Immature natural killer cell (primary cell): ENCODE measurements around the gene MRPL27. TPM values are rescaled to one million over a fixed set of nuclear protein-coding genes. Genes with fewer than 3 reads are reported as not detected.
"Not testable (repeated sequence)": the region's sequence is repeated elsewhere in the genome, so short reads cannot be mapped to it uniquely, and the experiment has no call there.

ENCODE experiments used
- DNase-seq, 3 donors: peaks; one replicate each; pipeline ENCODE4 v3.0.0; 2022; ENCODE audit warnings: mixed read lengths in 1 of 3
- H3K27ac Mint-ChIP-seq, 6 donors: one replicate each; pipeline ENCODE4 v1.8.0; 2020; ENCODE audit warnings: mixed read lengths in 6 of 6, mild to moderate bottlenecking in 5 of 6, inconsistent platforms in 4 of 6, moderate library complexity in 3 of 6
- H3K27me3 Mint-ChIP-seq, 3 donors: one replicate each; pipeline ENCODE4 v1.8.0; 2020 to 2021; ENCODE audit warnings: low read depth in 3 of 3, mild to moderate bottlenecking in 3 of 3, mixed read lengths in 3 of 3, moderate library complexity in 3 of 3, inconsistent platforms in 1 of 3
- H3K36me3 Mint-ChIP-seq, 3 donors: one replicate each; pipeline ENCODE4 v1.8.0; 2020; ENCODE audit warnings: mixed read lengths in 3 of 3, inconsistent platforms in 2 of 3, mild to moderate bottlenecking in 2 of 3
- H3K4me1 Mint-ChIP-seq, 2 donors: one replicate each; pipeline ENCODE4 v1.8.0; 2020; ENCODE audit warnings: inconsistent platforms in 2 of 2, mild to moderate bottlenecking in 2 of 2, mixed read lengths in 2 of 2, moderate library complexity in 1 of 2
- H3K4me3 Mint-ChIP-seq, 5 donors: one replicate each; pipeline ENCODE4 v1.8.0; 2020; ENCODE audit warnings: mild to moderate bottlenecking in 5 of 5, mixed read lengths in 5 of 5, inconsistent platforms in 3 of 5, moderate library complexity in 3 of 5
- H3K9me3 Mint-ChIP-seq, 6 donors: one replicate each; pipeline ENCODE4 v1.8.0; 2020; ENCODE audit warnings: mild to moderate bottlenecking in 6 of 6, mixed read lengths in 6 of 6, inconsistent platforms in 4 of 6, moderate library complexity in 3 of 6
- polyA plus RNA-seq, 3 donors: library from polyadenylated mRNA; unstranded; fragments of 300-500 nt; fragmentation: Illumina TruSeq; gene quantifications; one replicate each; pipeline ENCODE4 v1.2.3, GENCODE V29; 2021

MRPL27 gene
- polyA plus RNA-seq, 3 donors from 2014 or later: 47.8 to 69.1 (median 49.4) TPM

DNA sequence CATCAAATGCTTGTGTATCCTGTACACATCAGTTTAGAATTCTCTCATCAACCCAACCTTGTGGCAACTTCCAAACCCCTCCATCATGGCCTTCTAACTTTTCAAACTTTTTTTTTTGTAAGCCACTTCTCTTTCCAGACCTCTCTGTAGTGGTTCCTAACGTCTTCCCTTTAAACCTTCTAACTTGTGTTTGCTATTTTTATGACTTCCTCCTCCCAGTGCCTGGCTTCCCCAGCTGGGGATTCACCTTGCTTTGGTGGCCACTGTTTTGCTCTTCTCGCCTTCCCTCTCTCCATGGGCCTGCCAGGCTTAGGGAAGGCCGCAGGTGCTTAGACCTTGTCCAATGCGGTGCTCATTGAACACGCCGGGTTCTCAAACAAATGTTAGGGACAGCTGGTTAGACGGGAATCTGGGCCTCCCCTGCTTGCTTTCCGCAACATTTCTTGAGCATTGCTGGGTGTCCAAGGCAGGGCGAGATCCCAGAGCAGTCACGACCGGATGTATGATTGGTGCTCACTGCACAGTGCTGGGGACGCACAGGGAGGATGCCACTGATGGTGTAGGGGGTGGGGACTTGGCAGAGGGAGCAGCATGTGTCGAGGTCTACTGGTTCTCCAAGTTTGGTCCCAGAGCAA, 28.1 kb downstream of the MRPL27 start:
- Mint-ChIP-seq H3K4me1 (peaks cover 13 to 23% of the 10 kb centered on the region in 2 donors), H3K27ac (peak overlapping the region in 4 of 6 donors; percentile 32 to 81 (median 66)), H3K36me3 (no peaks in the 10 kb centered on the region), H3K9me3 (no peaks in the 10 kb centered on the region), H3K27me3 (peaks cover 0 to 3% (median 0%) of the 10 kb centered on the region in 3 donors), H3K4me3 (peak overlapping the region; percentile 66 to 79 (median 75))
- no peak for DNase-seq

DNA sequence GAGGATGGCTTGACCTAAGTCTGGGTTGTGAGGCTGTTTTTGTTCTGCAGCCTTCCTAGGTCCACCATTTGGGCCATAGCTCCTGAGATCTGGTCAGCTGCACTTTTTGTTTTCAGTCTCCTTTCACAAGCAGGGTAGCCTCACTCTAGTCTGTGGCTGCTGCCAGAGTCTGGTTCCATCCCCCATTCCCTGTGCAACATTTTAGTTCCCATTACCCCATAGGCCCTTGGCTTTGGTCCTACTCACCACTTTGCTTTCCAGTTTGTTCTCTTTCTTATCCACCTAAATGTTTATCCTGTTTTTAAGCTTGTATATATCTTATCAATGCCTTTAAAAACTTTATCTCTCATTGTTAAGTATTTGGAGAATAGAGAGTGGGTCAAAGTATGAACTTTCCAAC, 33.6 kb downstream of the MRPL27 start:
- DNase-seq: no peak
- Mint-ChIP-seq H3K4me3 (no peak overlapping the region), H3K9me3 (peaks cover 0 to 10% (median 2%) of the 10 kb centered on the region in 6 donors), H3K36me3 (peaks cover 4 to 5% (median 5%) of the 10 kb centered on the region in 3 donors), H3K4me1 (no peaks in the 10 kb centered on the region), H3K27ac (no peak overlapping the region), H3K27me3 (peaks cover 1 to 2% (median 1%) of the 10 kb centered on the region in 3 donors)

DNA sequence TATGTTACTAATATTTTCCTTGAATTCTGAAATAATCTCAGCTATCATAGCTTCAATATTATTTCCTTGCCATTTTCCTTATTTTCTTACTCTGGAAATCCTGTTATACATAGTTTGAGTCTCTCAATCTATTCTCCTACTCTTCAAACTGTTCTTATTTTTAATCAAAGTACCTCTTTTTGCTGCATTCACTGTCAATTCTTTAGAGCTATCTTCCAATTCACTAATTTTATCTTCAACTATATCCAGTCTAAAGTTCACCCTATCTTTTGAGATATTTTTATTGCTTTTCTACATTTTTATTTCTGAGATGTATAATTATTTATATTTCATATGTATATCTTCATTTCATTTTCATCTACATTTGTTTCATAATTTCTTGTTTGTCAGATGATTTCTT, 34.3 kb downstream of the MRPL27 start:
- Mint-ChIP-seq H3K27me3 (peaks cover 1 to 2% (median 2%) of the 10 kb centered on the region in 3 donors), H3K27ac (no peak overlapping the region), H3K4me3 (no peak overlapping the region), H3K4me1 (peaks cover 2 to 7% of the 10 kb centered on the region in 2 donors), H3K9me3 (peaks cover 0 to 10% (median 2%) of the 10 kb centered on the region in 6 donors), H3K36me3 (peaks cover 4 to 5% (median 5%) of the 10 kb centered on the region in 3 donors)
- no peak for DNase-seq

DNA sequence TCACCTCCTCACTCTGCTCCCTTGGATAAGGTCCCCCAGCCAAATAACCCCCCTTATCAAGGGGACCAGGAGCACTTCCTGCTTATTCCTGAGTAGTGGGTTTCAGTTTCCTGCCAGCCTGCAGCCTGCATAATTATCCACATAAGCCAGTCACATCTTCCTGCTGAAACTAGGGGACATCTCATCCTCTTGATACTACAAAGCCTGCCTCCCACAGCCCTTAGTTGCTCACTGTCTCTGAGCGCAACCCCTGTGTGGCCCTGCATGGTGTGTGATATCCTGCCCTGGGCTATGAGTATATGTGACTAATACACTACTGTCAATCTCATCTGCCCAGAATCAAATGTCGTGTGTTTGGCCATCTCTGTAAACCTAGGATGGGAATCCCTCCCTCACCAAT, 35.0 kb downstream of the MRPL27 start:
- Mint-ChIP-seq H3K27ac (peak overlapping the region in 1 of 6 donors; percentile 29), H3K9me3 (peaks cover 0 to 10% (median 2%) of the 10 kb centered on the region in 6 donors), H3K4me3 (no peak overlapping the region), H3K27me3 (peaks cover 2 to 4% (median 2%) of the 10 kb centered on the region in 3 donors), H3K36me3 (peaks cover 4 to 5% (median 5%) of the 10 kb centered on the region in 3 donors), H3K4me1 (peaks cover 3 to 10% of the 10 kb centered on the region in 2 donors)
- no peak for DNase-seq

DNA sequence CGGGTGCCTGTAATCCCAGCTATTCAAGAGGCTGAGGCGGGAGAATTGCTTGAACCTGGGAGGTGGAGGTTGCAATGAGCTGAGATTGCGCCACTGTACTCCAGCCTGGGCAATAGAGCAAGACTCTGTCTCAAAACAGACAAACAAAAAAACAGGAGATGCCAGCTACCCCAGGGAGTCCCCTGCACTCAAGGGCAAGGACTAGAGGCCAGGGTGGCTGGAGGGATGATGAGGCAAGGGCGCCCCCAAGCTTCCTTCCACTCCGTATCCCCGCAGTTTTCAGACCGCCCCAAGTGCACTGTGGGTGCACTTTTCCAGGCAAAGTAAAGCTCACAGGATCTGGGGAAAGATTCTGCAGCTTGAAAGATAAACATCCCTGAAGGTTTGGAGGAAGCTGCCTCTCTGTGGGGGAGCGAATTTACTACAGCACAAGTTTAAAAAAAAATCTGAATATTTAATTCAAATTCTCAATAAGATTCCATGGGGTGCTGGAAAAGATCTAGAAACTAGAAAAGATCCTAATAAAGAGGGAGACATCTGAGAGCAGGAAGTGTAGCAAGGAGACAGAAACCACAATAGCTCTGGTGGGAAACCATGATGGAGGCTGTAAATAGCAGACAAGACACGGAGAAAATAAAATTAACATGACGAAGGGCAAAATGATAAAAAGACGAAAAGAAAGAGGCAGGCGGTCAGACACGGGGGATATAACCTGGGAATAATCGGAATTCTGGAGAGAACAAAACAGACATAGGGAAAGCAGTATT, 39.5 kb downstream of the MRPL27 start:
- H3K9me3 Mint-ChIP-seq, H3K36me3 Mint-ChIP-seq, H3K4me1 Mint-ChIP-seq, H3K27me3 Mint-ChIP-seq, DNase-seq, H3K27ac Mint-ChIP-seq: not testable (repeated sequence)
- peak overlapping the region in 1 of 5 donors; percentile 17 for H3K4me3 Mint-ChIP-seq

DNA sequence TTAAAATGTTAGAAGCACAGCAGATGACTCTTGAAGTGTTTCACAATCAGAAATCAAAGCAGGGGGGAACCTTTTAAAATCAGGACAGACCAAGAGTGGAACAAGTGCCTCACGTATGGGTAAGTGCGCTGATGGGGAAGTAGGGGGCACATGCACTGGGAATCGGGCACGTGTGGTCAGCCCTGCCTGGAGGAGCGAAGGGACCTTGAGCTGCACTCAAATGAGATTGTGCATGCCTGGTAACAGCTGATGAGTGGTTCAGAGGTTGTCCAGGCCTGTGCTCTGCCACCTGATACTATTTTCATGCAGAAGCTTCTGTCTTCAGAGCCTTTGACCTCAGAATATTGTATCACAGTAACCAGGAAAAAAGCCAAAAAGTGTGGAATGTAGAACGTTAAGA, 40.8 kb downstream of the MRPL27 start:
- Mint-ChIP-seq H3K9me3 (no peaks in the 10 kb centered on the region), H3K27me3 (peaks cover 2 to 4% (median 3%) of the 10 kb centered on the region in 3 donors), H3K36me3 (peaks cover 0 to 3% (median 0%) of the 10 kb centered on the region in 3 donors), H3K4me1 (peaks cover 3 to 10% of the 10 kb centered on the region in 2 donors), H3K4me3 (no peak overlapping the region), H3K27ac (no peak overlapping the region)
- no peak for DNase-seq

DNA sequence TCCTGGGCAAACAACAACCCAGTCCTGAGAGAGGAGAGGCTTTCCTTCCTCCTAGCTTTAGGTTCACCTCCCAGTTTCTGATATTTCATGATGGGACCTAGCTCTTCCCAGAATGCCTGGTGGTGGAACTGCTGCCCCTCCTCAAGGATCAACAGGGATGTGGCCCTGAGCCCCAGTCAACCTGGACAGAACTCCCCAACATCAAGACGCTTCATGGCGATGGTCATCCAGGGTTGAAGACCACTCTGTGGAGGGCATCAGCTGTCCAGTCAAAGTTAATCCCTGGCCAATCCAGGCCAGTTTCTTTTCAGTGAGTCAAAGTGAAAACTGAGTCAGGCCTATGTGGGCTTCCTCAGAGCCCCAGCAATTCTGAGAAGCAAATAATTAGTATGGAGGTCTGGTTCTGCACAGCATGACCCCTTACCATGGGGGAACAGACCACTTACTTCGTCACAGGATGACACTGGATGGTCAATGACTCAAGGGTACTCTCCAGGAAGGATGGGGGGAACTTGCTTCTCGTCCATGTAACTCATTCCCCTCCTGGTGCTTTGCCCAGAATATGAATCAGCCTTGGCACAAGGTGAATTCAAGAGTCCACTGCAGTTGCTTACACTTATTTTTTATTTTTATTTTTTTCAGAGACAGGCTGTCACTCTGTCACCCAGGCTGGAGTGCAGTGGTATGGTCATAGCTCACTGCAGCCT, 41.7 kb downstream of the MRPL27 start:
- Mint-ChIP-seq H3K27me3 (peaks cover 4 to 6% (median 4%) of the 10 kb centered on the region in 3 donors), H3K4me3 (no peak overlapping the region), H3K27ac (no peak overlapping the region), H3K36me3 (peaks cover 0 to 3% (median 0%) of the 10 kb centered on the region in 3 donors), H3K9me3 (no peaks in the 10 kb centered on the region), H3K4me1 (peaks cover 3 to 10% of the 10 kb centered on the region in 2 donors)
- no peak for DNase-seq

DNA sequence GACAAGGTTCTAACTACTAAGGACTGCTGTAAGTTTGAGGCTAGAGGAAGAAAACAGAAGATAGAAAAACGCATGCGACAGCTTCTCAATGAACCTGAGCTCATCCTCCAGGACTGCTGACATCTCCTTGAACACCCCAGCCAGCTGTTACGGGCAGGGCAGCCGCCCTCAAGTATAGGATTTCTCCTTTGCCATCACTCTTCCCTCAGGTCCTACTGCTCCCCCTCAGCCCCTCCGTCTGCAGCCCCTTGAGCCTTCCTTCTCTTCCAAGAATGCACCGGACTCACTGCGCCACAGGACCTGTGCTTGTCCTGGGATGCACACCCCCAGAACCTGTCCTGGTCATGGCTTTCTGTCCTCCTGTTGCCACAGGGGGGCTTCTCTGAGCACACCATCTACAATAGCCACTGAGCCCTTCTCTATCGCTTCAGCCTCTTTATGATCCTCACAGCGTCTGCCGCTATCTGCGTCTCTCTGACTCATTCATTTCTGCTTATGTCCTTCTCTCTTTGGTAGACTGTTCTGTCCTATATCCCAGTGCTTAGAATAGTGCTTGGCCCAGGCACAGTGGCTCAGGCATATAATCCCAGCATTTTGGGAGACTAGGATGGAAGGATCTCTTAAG, 42.7 kb downstream of the MRPL27 start:
- peaks cover 3 to 10% of the 10 kb centered on the region in 2 donors for H3K4me1 Mint-ChIP-seq
- H3K9me3 Mint-ChIP-seq: no peaks in the 10 kb centered on the region
- H3K36me3 Mint-ChIP-seq: peaks cover 0 to 3% (median 0%) of the 10 kb centered on the region in 3 donors
- H3K27me3 Mint-ChIP-seq: peaks cover 4 to 6% (median 4%) of the 10 kb centered on the region in 3 donors
- no peak overlapping the region for H3K4me3 Mint-ChIP-seq
- DNase-seq: no peak
- no peak overlapping the region for H3K27ac Mint-ChIP-seq

DNA sequence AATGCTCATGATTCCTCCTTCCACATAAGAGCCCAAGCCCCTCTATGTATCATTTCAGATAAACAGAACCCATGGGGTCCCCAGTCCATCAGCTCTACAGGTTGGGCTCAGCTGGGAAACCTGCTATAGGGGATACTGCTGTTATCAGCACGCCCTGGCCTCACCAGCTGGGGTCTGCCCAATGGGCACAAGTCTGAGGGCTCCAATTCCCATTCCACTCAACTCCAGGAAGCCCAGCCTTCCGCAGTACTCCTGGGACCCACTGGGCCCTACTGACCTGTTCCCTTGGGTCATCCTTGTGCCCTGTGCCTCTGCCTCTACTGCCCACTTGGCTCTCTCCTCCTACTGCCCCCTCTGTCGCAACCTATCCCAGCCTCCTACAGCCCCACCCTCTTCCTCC, 43.3 kb downstream of the MRPL27 start:
- Mint-ChIP-seq H3K4me3 (no peak overlapping the region), H3K36me3 (peaks cover 0 to 3% (median 0%) of the 10 kb centered on the region in 3 donors), H3K4me1 (peaks cover 3 to 10% of the 10 kb centered on the region in 2 donors), H3K9me3 (no peaks in the 10 kb centered on the region), H3K27me3 (peaks cover 4 to 6% (median 4%) of the 10 kb centered on the region in 3 donors), H3K27ac (no peak overlapping the region)
- DNase-seq: no peak

DNA sequence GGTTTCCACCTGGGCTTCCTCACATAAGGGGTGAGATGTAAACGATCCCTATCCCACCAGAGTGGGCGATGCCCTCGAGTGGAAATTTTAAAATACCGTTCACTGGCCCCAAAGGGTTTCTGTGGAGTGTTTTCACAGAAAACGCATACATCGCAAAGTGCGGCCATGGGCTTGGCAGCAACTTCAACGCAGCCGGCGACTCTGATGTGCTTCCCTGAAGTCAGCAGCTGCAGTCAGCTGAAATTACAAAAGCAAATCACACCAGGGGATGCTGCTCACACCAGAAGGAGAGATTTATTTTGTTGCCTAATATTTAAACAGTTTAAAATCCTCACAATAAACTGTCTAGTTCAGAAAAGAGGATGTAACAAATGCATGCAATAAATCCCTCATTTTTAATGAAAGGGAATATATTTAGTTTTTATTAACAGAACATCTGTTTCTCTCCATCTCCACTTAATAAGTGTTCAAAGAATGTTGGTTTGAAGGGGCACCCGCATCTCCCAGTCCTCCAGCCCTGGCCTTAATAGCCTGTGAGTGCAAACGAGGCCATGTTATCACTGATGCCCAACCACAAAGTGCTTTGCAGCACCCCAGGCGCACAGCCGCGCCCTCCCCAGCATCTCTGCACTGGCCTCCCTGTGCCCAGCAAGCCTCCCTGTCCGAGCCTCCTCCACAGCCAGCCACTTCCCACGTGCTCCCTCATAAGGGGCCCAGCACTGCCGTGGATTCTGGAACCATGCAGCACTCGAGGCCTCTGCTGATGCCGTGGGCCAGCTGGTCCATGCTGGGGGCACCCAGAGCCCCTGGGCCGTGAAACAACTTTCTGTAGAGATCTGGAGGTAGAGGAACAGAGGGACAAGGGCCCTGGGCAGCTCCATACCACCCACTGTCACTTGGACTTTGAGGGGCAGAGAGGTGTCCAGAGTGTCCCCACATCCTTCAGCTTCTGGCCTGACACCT, 44.3 kb downstream of the MRPL27 start:
- DNase-seq: no peak
- Mint-ChIP-seq H3K4me1 (peaks cover 1 to 3% of the 10 kb centered on the region in 2 donors), H3K4me3 (no peak overlapping the region), H3K36me3 (peaks cover 0 to 3% (median 0%) of the 10 kb centered on the region in 3 donors), H3K27ac (no peak overlapping the region), H3K27me3 (peaks cover 4 to 5% (median 4%) of the 10 kb centered on the region in 3 donors), H3K9me3 (no peaks in the 10 kb centered on the region)

DNA sequence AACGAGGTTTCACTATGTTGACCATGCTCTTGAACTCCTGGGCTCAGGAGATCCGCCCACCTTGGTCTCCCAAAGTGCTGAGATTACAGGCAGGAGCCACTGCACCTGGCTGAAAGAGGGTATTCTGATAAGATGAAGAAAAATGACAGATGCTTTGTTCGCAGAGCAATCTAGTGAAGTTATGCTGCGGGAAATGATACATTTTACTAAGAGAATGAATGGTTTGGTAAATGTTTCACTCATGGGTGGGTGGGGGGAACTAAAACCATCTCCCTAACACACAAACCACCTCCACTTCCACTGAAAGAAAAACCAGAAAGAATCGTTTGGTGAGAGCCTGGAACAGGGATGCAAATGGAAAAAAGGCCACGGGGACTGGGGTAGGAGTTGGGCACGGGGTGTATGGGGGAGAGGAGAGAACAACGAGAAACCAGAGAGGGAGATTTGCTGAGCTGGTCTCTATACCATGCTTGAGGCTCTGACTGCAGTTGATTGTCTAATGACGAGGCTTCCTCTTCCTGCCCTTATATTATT, 46.1 kb downstream of the MRPL27 start:
- Mint-ChIP-seq H3K36me3 (peaks cover 0 to under 1% (median 0%) of the 10 kb centered on the region in 3 donors), H3K4me1 (no peaks in the 10 kb centered on the region), H3K27me3 (peaks cover 1 to 4% (median 3%) of the 10 kb centered on the region in 3 donors), H3K27ac (no peak overlapping the region), H3K4me3 (no peak overlapping the region), H3K9me3 (no peaks in the 10 kb centered on the region)
- DNase-seq: no peak

DNA sequence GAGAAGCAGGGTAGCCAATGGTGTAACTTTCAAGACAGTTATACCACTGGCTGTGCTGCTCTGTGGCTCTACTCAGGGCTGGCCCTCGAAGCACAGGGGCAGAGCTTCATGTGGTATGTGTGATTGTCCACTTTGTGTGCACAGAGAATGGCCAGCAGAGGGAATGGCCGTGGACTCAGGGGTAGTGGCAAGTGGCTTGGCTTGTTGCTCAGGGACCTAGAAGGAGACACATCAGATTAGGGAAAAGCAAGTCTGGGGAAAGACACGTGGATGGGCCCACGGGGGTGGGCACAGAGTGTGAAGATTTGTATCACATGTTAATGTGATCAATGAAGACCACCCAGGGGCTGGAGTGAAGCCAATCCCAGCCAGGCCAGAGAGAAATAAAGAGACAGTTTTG, 47.1 kb downstream of the MRPL27 start:
- Mint-ChIP-seq H3K27ac (no peak overlapping the region), H3K4me3 (no peak overlapping the region), H3K4me1 (no peaks in the 10 kb centered on the region), H3K9me3 (no peaks in the 10 kb centered on the region), H3K27me3 (peaks cover 1 to 4% (median 3%) of the 10 kb centered on the region in 3 donors), H3K36me3 (no peaks in the 10 kb centered on the region)
- DNase-seq: no peak
